ENCODE results near the gene TACC2. TPM values are rescaled to one million over a fixed set of nuclear protein-coding genes. Genes with fewer than 3 reads are reported as not detected.

The TACC2 gene
- total RNA-seq, 4 donors from 2014 or later = 11.5 to 73.0 (median 14.5) TPM

DNA sequence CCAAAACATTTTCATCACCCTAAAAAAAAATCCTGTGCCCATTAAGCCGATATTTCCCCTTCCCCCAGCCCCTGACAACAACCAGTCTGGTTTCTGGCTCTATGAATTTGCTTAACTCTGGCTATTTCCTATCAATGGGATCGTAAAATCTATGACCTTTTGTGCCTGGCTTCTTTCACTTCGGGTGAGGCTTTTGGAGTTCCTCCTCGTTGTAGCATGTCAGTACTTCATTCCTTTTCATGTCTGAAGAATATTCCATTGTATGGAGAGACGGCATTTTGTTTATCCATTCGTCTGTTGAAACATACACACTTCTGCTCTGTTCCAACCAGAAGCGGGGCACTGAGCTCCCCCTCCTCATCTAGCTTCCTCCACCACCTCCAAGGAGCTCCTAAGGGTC is 29.5 kb downstream of the TACC2 start:
- Histone ChIP-seq H3K4me3 (no peak overlapping the region), H3K27ac (no peak overlapping the region), H3K4me1 (no peaks in the 10 kb centered on the region), H3K9me3 (no peaks in the 10 kb centered on the region), H3K27me3 (no peaks in the 10 kb centered on the region), H3K36me3 (no peaks in the 10 kb centered on the region)
- no peak for DNase-seq
- intact Hi-C loops (cut with DNase I; ENCODE audit: low total_unique reads) = no loop called here
- no peak for TF ChIP-seq POLR2A (IDR thresholded peaks at IDR 0.05)
- TF ChIP-seq, protein P1, sequence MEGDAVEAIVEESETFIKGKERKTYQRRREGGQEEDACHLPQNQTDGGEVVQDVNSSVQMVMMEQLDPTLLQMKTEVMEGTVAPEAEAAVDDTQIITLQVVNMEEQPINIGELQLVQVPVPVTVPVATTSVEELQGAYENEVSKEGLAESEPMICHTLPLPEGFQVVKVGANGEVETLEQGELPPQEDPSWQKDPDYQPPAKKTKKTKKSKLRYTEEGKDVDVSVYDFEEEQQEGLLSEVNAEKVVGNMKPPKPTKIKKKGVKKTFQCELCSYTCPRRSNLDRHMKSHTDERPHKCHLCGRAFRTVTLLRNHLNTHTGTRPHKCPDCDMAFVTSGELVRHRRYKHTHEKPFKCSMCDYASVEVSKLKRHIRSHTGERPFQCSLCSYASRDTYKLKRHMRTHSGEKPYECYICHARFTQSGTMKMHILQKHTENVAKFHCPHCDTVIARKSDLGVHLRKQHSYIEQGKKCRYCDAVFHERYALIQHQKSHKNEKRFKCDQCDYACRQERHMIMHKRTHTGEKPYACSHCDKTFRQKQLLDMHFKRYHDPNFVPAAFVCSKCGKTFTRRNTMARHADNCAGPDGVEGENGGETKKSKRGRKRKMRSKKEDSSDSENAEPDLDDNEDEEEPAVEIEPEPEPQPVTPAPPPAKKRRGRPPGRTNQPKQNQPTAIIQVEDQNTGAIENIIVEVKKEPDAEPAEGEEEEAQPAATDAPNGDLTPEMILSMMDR (IDR thresholded peaks at IDR 0.05) = no peak

DNA sequence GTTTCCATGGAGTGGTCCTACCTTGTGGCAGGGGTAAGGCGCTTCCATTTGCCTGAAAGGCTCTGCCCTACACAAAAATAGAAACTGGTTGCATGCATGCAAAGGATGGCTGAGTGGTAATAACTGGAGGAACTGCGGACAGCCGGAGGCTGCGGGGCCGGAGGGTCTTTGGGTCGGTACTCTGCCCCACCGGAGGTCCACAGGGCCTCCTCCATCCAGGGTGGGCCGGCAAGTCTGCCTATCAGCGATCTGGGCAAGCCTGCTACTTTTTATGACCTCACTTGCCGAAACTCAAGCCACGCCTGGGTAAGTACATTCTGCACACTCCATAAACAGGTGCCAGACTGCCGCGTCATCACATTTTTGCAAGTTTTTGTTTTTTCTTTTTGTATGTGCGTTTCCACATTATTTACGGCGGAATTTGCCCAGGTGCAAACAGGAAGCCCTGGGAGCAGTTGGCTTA is 30.0 kb downstream of the TACC2 start:
- no peaks in the 10 kb centered on the region for H3K4me1 ChIP-seq
- H3K27ac ChIP-seq = no peak overlapping the region
- intact Hi-C loops (cut with DNase I; ENCODE audit: low total_unique reads) = no loop called here
- no peak overlapping the region for H3K4me3 ChIP-seq
- no peak for DNase-seq
- TF ChIP-seq, protein P1 (IDR thresholded peaks at IDR 0.05) = no peak
- no peak for TF ChIP-seq POLR2A (IDR thresholded peaks at IDR 0.05)
- H3K36me3 ChIP-seq = no peaks in the 10 kb centered on the region
- H3K9me3 ChIP-seq = no peaks in the 10 kb centered on the region
- no peaks in the 10 kb centered on the region for H3K27me3 ChIP-seq

DNA sequence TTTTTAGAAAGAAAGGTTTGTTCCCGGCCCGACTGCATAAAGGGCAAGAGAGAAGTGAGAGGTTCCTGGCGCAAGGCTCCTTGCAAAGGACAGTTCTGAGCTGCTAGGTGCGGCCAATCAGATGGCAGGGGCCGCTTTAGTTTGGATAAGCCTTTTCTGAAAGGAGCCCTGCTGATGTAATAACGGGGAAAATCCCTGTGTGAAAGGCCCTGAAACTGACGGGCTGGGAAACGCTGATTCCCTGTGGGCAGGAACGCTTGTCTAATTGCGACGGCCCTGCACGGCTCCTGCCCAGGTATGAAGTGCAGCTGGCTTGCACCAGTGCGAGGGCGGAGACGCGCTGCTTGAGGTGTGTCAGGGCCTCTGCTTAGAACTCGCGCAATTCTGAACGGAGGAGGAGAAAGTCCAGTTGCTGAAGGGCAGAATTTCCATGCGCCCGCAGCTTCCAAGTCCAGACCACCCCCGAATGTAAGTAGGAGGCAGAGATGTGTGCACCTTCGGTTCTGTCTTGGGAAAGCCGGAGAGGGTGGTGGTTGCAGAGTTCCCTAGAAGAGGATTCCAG is 30.5 kb downstream of the TACC2 start:
- no peaks in the 10 kb centered on the region for H3K4me1 ChIP-seq
- intact Hi-C loops (cut with DNase I; ENCODE audit: low total_unique reads) = no loop called here
- H3K27ac ChIP-seq = no peak overlapping the region
- no peak overlapping the region for H3K4me3 ChIP-seq
- DNase-seq = no peak
- H3K36me3 ChIP-seq = no peaks in the 10 kb centered on the region
- TF ChIP-seq POLR2A (IDR thresholded peaks at IDR 0.05) = no peak
- TF ChIP-seq, protein P1 (IDR thresholded peaks at IDR 0.05) = no peak
- H3K27me3 ChIP-seq = no peaks in the 10 kb centered on the region
- H3K9me3 ChIP-seq = no peaks in the 10 kb centered on the region

DNA sequence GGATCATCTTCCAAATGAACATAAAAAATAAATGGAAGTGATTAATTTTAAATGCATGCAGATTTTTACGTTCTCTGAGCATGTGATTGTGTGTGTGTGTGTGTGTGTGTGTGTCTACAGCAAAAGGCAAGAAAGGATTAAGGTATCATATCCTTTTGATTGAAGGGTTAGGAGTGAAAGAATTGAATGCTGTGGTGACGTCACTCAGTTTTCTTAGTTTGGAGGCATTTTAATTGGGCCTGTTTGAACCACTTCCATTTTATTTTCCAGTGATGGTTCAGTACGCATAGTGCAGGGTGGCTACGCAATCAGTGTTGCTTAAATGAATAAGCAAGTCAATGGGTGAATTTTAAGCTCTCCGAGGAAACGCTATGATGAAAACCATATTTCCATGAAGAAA is 31.3 kb downstream of the TACC2 start:
- no peak for TF ChIP-seq POLR2A (IDR thresholded peaks at IDR 0.05)
- TF ChIP-seq, protein P1 (IDR thresholded peaks at IDR 0.05) = no peak
- Histone ChIP-seq H3K9me3 (no peaks in the 10 kb centered on the region), H3K4me1 (no peaks in the 10 kb centered on the region), H3K27ac (no peak overlapping the region), H3K36me3 (no peaks in the 10 kb centered on the region), H3K4me3 (no peak overlapping the region), H3K27me3 (no peaks in the 10 kb centered on the region)
- intact Hi-C loops (cut with DNase I; ENCODE audit: low total_unique reads) = no loop called here
- DNase-seq = no peak

DNA sequence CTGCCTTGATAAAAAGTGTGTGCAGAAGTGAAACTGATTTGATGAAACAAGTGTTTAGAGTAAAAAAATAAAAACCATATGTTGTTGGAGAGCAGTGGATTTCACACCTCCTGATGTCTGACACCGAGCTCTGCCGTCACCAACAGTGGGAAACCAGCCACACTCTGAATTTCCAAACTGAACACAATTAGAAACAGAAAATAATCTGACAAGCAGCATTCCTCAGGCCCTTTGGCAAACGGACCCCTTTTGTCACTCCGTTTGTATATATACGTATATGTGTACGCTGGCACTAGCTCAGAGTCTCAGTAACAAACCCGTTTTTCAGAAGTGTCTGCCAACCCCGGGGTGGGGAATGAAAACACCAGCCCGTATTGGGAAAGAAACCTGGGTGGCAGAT is 32.4 kb downstream of the TACC2 start:
- H3K27me3 ChIP-seq = no peaks in the 10 kb centered on the region
- H3K36me3 ChIP-seq = no peaks in the 10 kb centered on the region
- no peak overlapping the region for H3K27ac ChIP-seq
- TF ChIP-seq POLR2A (IDR thresholded peaks at IDR 0.05) = no peak
- TF ChIP-seq, protein P1 (IDR thresholded peaks at IDR 0.05) = no peak
- DNase-seq = no peak
- no peaks in the 10 kb centered on the region for H3K9me3 ChIP-seq
- intact Hi-C loops (cut with DNase I; ENCODE audit: low total_unique reads) = no loop called here
- no peaks in the 10 kb centered on the region for H3K4me1 ChIP-seq
- H3K4me3 ChIP-seq = no peak overlapping the region
